ENCODE measurements around the gene PIEZO2. TPM values are rescaled to one million over a fixed set of nuclear protein-coding genes. Genes with fewer than 3 reads are reported as not detected.

PIEZO2 gene
- total and polyA plus RNA-seq, 7 donors, result 1.4 to 35.2 (median 25.1) TPM; not detected in 1

GRCh38 chr18:10798727-10799550 lies 350.4 kb downstream of the PIEZO2 start:
- 45 to 62% methylated on average over 7 of the region's 7 CpGs for WGBS, 2 donors
- H3K27me3 ChIP-seq, result no peaks in the 10 kb centered on the region
- no peaks in the 10 kb centered on the region for H3K36me3 ChIP-seq
- no peak overlapping the region for H3K4me3 ChIP-seq
- peak overlapping the region in 1 of 4 donors; percentile 31 for H3K27ac ChIP-seq
- no peak for DNase-seq
- TF ChIP-seq EP300 (IDR thresholded peaks at IDR 0.05), result no peak
- TF ChIP-seq POLR2AphosphoS5 (IDR thresholded peaks at IDR 0.05), result no peak
- TF ChIP-seq CTCF (IDR thresholded peaks at IDR 0.05), result no peak
- no peak for TF ChIP-seq POLR2A (IDR thresholded peaks at IDR 0.05)
- intact Hi-C loops (cut with DNase I), result no loop called here
- no peaks in the 10 kb centered on the region for H3K4me1 ChIP-seq
- no peaks in the 10 kb centered on the region for H3K9me3 ChIP-seq

GRCh38 chr18:10797896-10798295 lies 351.5 kb downstream of the PIEZO2 start:
- H3K36me3 ChIP-seq, result no peaks in the 10 kb centered on the region
- no peaks in the 10 kb centered on the region for H3K27me3 ChIP-seq
- no peak overlapping the region for H3K4me3 ChIP-seq
- H3K4me1 ChIP-seq, result no peaks in the 10 kb centered on the region
- 91 to 95% methylated on average over 1 of the region's 1 CpG for WGBS, 2 donors
- H3K27ac ChIP-seq, result no peak overlapping the region
- TF ChIP-seq POLR2AphosphoS5 (IDR thresholded peaks at IDR 0.05), result no peak
- no peak for TF ChIP-seq POLR2A (IDR thresholded peaks at IDR 0.05)
- no peak for TF ChIP-seq CTCF (IDR thresholded peaks at IDR 0.05)
- no peak for TF ChIP-seq EP300 (IDR thresholded peaks at IDR 0.05)
- intact Hi-C loops (cut with DNase I), result no loop called here
- no peak for DNase-seq
- H3K9me3 ChIP-seq, result no peaks in the 10 kb centered on the region

- no peak for DNase-seq
- Histone ChIP-seq H3K9me3 (no peaks in the 10 kb centered on the region), H3K4me1 (no peaks in the 10 kb centered on the region), H3K36me3 (no peaks in the 10 kb centered on the region), H3K27ac (no peak overlapping the region), H3K27me3 (no peaks in the 10 kb centered on the region), H3K4me3 (no peak overlapping the region)
- TF ChIP-seq POLR2A (IDR thresholded peaks at IDR 0.05), result no peak
- no peak for TF ChIP-seq EP300 (IDR thresholded peaks at IDR 0.05)
- no peak for TF ChIP-seq CTCF (IDR thresholded peaks at IDR 0.05)
- no peak for TF ChIP-seq POLR2AphosphoS5 (IDR thresholded peaks at IDR 0.05)
- intact Hi-C loops (cut with DNase I), result no loop called here
- 84 to 87% methylated on average over 7 of the region's 7 CpGs for WGBS, 2 donors
Observed at GRCh38 chr18:10794771-10795170, 354.6 kb downstream of the PIEZO2 start.

GRCh38 chr18:10793730-10794370 lies 355.5 kb downstream of the PIEZO2 start:
- no peak overlapping the region for H3K4me3 ChIP-seq
- H3K27ac ChIP-seq, result no peak overlapping the region
- no peak for DNase-seq
- WGBS, 2 donors, result 43 to 67% methylated on average over 4 of the region's 4 CpGs
- H3K4me1 ChIP-seq, result no peaks in the 10 kb centered on the region
- H3K27me3 ChIP-seq, result no peaks in the 10 kb centered on the region
- intact Hi-C loops (cut with DNase I), result no loop called here
- H3K36me3 ChIP-seq, result no peaks in the 10 kb centered on the region
- H3K9me3 ChIP-seq, result no peaks in the 10 kb centered on the region
- TF ChIP-seq CTCF (IDR thresholded peaks at IDR 0.05) (no peak), POLR2A (IDR thresholded peaks at IDR 0.05) (no peak), EP300 (IDR thresholded peaks at IDR 0.05) (no peak), POLR2AphosphoS5 (IDR thresholded peaks at IDR 0.05) (no peak)
